H7 (cell line): ENCODE results near the gene HIVEP2. TPM values are rescaled to one million over a fixed set of nuclear protein-coding genes. Genes with fewer than 3 reads are reported as not detected.

Experiments used
- DNase-seq: peaks from one replicate; pipeline ENCODE4 v3.0.0; 2012
- H3K27me3 ChIP-seq: 2 replicates; pipeline ENCODE4 v1.6.0; 2011; ENCODE audit warnings: mild to moderate bottlenecking, low read length; ENCODE audit not compliant: control insufficient read depth, insufficient read depth
- H3K36me3 ChIP-seq: replicated peaks from 2 replicates; pipeline ENCODE4 v1.5.1; 2011; ENCODE audit warnings: low read length; ENCODE audit not compliant: control insufficient read depth, insufficient read depth
- H3K4me3 ChIP-seq: 2 replicates; pipeline ENCODE4 v1.5.1; 2011; ENCODE audit warnings: low read depth, mild to moderate bottlenecking, control low read depth, low read length, moderate library complexity; ENCODE audit not compliant: insufficient read depth
- total RNA-seq: library from RNA; depleted of rRNA; stranded (reverse); fragments of >200 nt; shearing (Covaris generic); gene quantifications from 2 replicates; pipeline ENCODE4 v1.2.3, GENCODE V29; 2014

Gene HIVEP2
- total RNA-seq, 1 experiment from 2014 or later, result 4.1 TPM

DNA sequence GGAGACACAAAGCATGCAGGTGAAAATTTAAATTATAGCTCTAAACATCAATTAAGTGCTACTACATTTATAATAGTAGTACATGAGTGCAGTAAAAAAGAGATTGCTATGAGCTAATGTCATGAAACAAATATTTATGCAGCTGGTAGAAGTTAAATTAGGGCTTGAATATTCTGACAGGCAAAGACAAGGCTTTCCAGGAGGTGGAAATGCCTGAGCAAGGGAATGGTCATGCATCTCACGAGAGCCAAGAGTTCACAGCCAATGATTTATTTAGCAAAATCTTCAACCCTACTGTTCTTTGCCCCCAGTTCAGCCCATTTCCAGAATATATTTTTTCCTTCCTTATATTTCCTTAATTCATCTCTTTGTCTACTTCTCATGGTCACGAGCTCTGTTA lies 128.9 kb downstream of the HIVEP2 start:
- Histone ChIP-seq H3K27me3 (no peaks in the 10 kb centered on the region), H3K4me3 (no peak overlapping the region), H3K36me3 (no peaks in the 10 kb centered on the region)
- no peak for DNase-seq

DNA sequence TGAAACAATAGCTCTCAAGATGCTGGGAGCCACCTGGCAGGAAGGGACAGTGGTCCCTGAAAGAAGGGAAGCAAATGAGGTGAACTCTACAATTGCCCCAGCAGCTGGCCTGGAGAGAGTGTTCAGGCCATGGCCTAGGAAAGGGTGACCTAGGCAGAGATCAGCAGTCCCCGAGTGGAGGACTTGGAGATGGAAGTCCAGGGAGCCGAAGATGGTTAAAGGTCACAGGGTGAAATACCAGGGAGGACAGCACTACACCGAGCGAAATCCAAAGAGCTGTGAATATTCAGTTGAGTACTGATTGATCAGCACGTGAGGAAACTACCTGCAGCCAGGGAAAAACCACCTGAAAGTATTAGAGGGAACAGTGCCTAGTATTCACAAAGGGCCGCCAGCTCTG lies 133.1 kb downstream of the HIVEP2 start:
- no peak for DNase-seq
- no peaks in the 10 kb centered on the region for H3K36me3 ChIP-seq
- no peak overlapping the region for H3K4me3 ChIP-seq
- H3K27me3 ChIP-seq, result no peaks in the 10 kb centered on the region

DNA sequence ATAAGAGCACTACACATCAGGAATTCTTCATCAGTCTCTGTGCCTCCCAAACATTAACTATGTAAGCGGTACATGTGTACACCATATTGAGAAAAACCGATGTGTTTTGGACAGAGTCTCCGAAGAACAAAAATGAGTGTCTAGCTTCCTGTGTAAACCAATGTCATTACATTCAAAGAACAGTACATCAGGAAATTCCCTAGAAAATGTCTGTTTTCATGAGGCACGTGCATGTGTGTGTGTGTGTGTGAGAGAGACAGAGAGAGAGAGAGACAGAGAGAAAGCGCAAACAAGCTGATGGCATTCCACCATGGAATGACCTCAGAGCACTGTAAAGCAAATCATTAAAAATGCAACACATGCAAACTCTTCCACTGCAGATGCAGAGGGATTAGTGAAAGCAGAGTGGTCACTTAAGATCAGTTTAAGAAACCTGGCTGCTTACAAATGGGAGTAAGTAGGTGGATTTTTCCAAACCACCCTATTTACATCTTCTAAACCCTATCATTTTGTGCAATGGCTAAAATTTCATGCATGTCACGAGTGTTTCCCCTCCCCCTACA lies 133.9 kb downstream of the HIVEP2 start:
- no peak overlapping the region for H3K4me3 ChIP-seq
- no peaks in the 10 kb centered on the region for H3K27me3 ChIP-seq
- DNase-seq, result no peak
- no peaks in the 10 kb centered on the region for H3K36me3 ChIP-seq

DNA sequence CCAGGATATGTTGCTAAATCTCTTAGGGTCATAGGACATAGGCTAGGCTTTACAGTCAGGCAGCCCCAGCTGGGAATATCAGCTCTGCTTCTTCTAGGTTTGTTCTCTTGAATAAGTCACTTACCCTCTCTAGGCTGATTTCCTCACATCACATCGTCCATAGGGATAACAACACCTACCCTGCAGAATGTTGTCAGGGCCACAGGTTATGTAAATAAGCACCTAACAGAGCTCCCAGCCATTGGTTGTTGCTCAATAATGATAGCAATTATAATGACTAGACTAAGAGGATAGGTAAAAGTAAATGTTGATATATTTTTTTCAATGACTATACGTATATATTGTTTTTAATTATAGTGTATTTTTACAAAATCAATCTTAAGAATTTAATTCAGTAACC lies 135.0 kb downstream of the HIVEP2 start:
- H3K27me3 ChIP-seq, result no peaks in the 10 kb centered on the region
- no peaks in the 10 kb centered on the region for H3K36me3 ChIP-seq
- no peak overlapping the region for H3K4me3 ChIP-seq
- DNase-seq, result no peak

- no peaks in the 10 kb centered on the region for H3K27me3 ChIP-seq
- DNase-seq, result no peak
- no peaks in the 10 kb centered on the region for H3K36me3 ChIP-seq
- H3K4me3 ChIP-seq, result no peak overlapping the region
Observed at GRCh38 chr6:142808405-142809061, 136.4 kb downstream of the HIVEP2 start.

DNA sequence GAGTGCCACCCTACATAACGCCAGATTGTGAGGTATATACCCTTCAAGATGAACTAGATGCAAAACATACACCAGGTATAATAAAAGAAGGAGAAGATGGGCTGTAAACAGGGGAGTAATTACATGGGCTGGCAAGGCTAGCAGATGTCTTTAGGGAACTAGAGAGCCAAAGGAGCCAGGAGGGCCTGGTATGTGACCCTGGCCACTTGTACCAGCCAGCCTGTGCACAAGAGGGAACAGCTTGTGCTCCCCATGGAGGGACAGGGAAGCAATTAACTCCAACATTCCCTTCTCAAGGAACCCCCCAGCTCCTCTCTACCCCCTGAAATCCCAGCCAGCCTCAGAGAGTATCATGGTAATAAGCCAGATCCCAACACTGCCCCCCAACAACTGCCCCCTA lies 139.9 kb downstream of the HIVEP2 start:
- H3K4me3 ChIP-seq, result no peak overlapping the region
- H3K36me3 ChIP-seq, result no peaks in the 10 kb centered on the region
- no peak for DNase-seq
- no peaks in the 10 kb centered on the region for H3K27me3 ChIP-seq

DNA sequence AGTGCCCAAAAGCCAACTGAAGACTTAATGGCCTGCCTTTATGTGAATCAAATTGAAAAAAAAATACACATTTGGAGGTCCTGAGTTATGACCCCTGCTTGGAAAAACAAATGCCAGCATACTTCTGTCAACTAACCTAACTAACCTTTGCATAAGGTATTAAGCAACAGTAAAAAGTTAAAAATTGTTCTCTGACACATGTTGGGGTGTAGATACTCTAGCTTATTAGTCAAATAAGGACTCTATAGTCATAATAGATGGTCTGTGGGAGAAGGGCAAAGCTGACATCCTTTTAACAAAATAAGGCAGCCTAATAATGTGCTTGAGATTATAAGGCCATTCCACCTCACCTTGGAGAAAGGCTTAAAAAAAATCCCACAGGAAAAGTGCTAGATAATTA lies 140.5 kb downstream of the HIVEP2 start:
- H3K4me3 ChIP-seq, result no peak overlapping the region
- H3K27me3 ChIP-seq, result no peaks in the 10 kb centered on the region
- DNase-seq, result no peak
- no peaks in the 10 kb centered on the region for H3K36me3 ChIP-seq

- DNase-seq, result no peak
- H3K27me3 ChIP-seq, result no peaks in the 10 kb centered on the region
- no peak overlapping the region for H3K4me3 ChIP-seq
- no peaks in the 10 kb centered on the region for H3K36me3 ChIP-seq
Observed at GRCh38 chr6:142803495-142804058, 141.4 kb downstream of the HIVEP2 start.

DNA sequence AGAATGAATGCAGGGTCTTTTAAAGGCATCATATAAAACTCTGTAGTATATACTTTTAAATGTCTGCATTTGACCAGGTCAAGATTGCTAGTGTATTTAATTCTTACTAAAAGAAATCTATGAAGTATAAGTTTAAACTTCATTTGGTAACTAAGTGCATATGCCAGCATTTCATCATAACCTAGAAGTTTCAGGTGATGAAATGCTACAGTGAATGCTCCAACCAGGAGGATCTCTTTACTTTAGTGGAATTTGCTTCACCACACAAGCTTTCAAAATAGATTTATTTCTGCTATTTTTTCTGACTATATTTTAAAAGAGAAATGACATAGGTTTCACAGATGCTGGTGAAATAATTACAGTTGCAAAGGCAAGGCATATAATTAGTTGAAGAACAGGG lies 141.9 kb downstream of the HIVEP2 start:
- Histone ChIP-seq H3K36me3 (no peaks in the 10 kb centered on the region), H3K4me3 (no peak overlapping the region), H3K27me3 (no peaks in the 10 kb centered on the region)
- DNase-seq, result no peak

DNA sequence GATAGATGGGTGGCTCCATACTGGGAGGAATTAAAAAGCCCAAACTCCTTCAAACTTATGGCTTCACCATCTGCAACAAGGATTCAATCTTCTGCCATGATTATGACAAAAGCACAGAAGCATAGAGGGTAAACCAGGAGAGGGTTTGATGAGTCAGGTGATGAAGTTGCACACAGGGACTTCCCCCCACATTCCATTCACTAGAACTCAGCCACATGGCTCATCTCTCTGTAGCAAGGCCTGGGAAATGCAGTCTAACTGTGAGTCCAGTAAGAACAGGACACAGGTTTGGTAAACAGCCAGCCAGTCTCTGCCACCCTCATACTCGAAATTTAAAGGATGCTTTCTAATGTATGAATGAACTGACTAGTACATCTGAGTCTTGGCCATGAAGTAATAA lies 142.9 kb downstream of the HIVEP2 start:
- DNase-seq, result no peak
- Histone ChIP-seq H3K4me3 (no peak overlapping the region), H3K27me3 (no peaks in the 10 kb centered on the region), H3K36me3 (no peaks in the 10 kb centered on the region)

DNA sequence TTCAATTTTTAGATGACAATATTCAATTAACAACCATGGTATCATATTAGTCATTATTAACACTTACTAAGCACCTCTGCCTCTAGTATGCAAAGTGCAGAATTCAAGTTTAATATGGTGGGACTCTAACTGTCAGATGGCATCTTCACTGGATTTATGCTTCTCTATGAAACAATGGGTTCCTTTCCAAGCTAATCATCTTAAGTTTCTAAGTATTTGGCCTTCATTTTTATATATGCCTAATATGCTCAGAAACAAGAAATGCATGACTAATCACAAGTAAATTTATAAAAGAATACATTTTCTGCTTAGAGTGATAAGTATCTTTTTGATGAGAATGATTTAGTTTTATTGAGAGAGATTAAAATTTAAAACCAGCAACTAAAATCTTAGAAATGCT lies 144.7 kb downstream of the HIVEP2 start:
- DNase-seq, result no peak
- Histone ChIP-seq H3K36me3 (no peaks in the 10 kb centered on the region), H3K4me3 (no peak overlapping the region), H3K27me3 (no peaks in the 10 kb centered on the region)

GRCh38 chr6:142799639-142800038 lies 145.3 kb downstream of the HIVEP2 start:
- Histone ChIP-seq H3K36me3 (no peaks in the 10 kb centered on the region), H3K4me3 (no peak overlapping the region), H3K27me3 (no peaks in the 10 kb centered on the region)
- DNase-seq, result no peak

GRCh38 chr6:142797159-142797558 lies 147.8 kb downstream of the HIVEP2 start:
- H3K27me3 ChIP-seq, result no peaks in the 10 kb centered on the region
- H3K36me3 ChIP-seq, result no peaks in the 10 kb centered on the region
- H3K4me3 ChIP-seq, result no peak overlapping the region
- DNase-seq, result no peak

DNA sequence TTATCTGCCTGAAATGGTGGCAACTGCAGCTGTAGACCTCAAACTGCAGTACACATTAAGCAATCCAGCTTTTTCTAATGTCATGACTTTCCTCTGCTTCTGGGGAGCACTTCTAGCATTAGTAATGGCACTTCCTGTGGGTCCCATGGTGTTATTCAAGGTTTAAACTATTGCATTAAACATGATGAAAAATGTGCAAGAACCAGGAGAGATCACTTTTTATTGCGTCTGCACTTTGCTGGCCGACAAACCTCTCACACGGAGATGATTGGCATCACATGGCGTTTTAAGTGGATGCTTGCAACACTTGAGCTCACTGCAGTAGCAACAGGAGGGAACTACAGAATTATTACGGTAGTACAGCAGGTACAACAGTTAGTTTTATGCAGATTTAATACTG lies 148.4 kb downstream of the HIVEP2 start:
- Histone ChIP-seq H3K27me3 (no peaks in the 10 kb centered on the region), H3K4me3 (no peak overlapping the region), H3K36me3 (no peaks in the 10 kb centered on the region)
- no peak for DNase-seq

DNA sequence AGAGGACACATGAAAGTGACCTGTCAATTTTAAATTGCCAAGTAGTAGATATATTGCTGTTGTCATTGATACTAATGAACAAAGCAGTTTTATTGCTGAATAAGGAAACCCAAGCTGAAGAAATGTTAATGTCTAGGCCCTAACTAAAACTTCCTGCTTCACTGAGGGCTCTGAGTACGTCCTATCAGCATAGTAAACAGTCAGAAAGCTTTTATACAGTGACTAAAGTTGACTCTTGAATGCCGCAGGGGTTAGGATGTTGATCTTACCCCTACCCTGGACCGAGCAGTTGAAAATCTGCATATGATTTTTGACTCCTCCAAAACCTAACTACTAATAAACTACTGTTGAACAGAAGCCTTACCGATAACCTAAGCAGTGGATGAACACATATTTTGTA lies 149.0 kb downstream of the HIVEP2 start:
- no peak overlapping the region for H3K4me3 ChIP-seq
- H3K27me3 ChIP-seq, result no peaks in the 10 kb centered on the region
- no peaks in the 10 kb centered on the region for H3K36me3 ChIP-seq
- DNase-seq, result no peak
